ENCODE data around the gene RSPO3. TPM values are rescaled to one million over a fixed set of nuclear protein-coding genes. Genes with fewer than 3 reads are reported as not detected.

Gene RSPO3
- polyA plus RNA-seq, 2 of the 4 experiments (the other 2 are of a cell fraction) = 32.4 to 128 TPM

- H3K4me2 ChIP-seq = no peak overlapping the region
- FAIRE-seq = no peak
Observed at GRCh38 chr6:127162836-127163235, 44.4 kb downstream of the RSPO3 start.

GRCh38 chr6:127164036-127164435 lies 45.6 kb downstream of the RSPO3 start:
- WGBS (ENCODE audit: missing lambda C conversion rate) = 86% methylated on average over 3 of the region's 3 CpGs
- H3K4me3 ChIP-seq = no peak overlapping the region

More at GRCh38 chr6:127162836-127163235, 44.4 kb downstream of the RSPO3 start:
- Histone ChIP-seq H3K27ac (no peak overlapping the region), H3K9me3 (no peaks in the 10 kb centered on the region), H3K4me3 (no peak overlapping the region), H3K4me1 (peaks cover 4% of the 10 kb centered on the region; the same call in 2 of the 3 replicates)
- no peak for DNase-seq (ENCODE audit: low read depth in 1 of 2, low spot score in 1 of 2)
- WGBS (ENCODE audit: missing lambda C conversion rate) = 82% methylated on average over 3 of the region's 3 CpGs
- no peak for ATAC-seq
- ChIA-PET CTCF (interaction anchor here (1.2 kb wide), 1 partner anchor 42 kb away, joined by 3 read pairs; no protein-coding TSS in a partner anchor), POLR2A (no interaction called here)
- TF ChIP-seq EHF (CRISPR knock-in tag; IDR thresholded peaks at IDR 0.05) (no peak), USF2 (IDR thresholded peaks at IDR 0.05) (no peak), SREBF2 (IDR thresholded peaks at IDR 0.05) (no peak), JUN (IDR thresholded peaks at IDR 0.05) (no peak), TP53 (CRISPR knock-in tag; IDR thresholded peaks at IDR 0.05) (no peak), HES2 (IDR thresholded peaks at IDR 0.05) (no peak), ZSCAN20 (CRISPR knock-in tag; IDR thresholded peaks at IDR 0.05) (no peak), MAX (IDR thresholded peaks at IDR 0.05) (no peak), E2F6 (IDR thresholded peaks at IDR 0.05; ENCODE audit: borderline replicate concordance, low read depth) (no peak), RNF2 (IDR thresholded peaks at IDR 0.05; ENCODE audit: borderline replicate concordance, low read depth) (no peak), BCL3 (IDR thresholded peaks at IDR 0.05) (no peak), CBX2 (IDR thresholded peaks at IDR 0.05; ENCODE audit: borderline replicate concordance, low read depth) (no peak), HOXB5 (CRISPR knock-in tag; IDR thresholded peaks at IDR 0.05) (no peak), ATOH8 (CRISPR knock-in tag; IDR thresholded peaks at IDR 0.05; ENCODE audit: low read depth) (no peak), CEBPB (IDR thresholded peaks at IDR 0.05) (no peak), RAD21 (conservative IDR thresholded peaks at IDR 0.05 in 1 of 2, IDR thresholded peaks at IDR 0.05 in 1 of 2) (no peak), POLR2AphosphoS2 (conservative IDR thresholded peaks at IDR 0.05; ENCODE audit: low read length) (no peak)

More at GRCh38 chr6:127164036-127164435, 45.6 kb downstream of the RSPO3 start:
- FAIRE-seq (no peak), DNase-seq (ENCODE audit: low read depth in 1 of 2, low spot score in 1 of 2) (no peak), ATAC-seq (no peak)
- Histone ChIP-seq H3K9me3 (no peaks in the 10 kb centered on the region), H3K4me2 (no peak overlapping the region), H3K27ac (no peak overlapping the region), H3K4me1 (peaks cover 4% of the 10 kb centered on the region; the same call in 2 of the 3 replicates)
- POLR2A ChIA-PET = no interaction called here
- TF ChIP-seq RARB (CRISPR knock-in tag; IDR thresholded peaks at IDR 0.05) = no peak
- TF ChIP-seq MAX (IDR thresholded peaks at IDR 0.05) = no peak
- no peak for TF ChIP-seq E2F6 (IDR thresholded peaks at IDR 0.05; ENCODE audit: borderline replicate concordance, low read depth)
- no peak for TF ChIP-seq NR3C1 (IDR thresholded peaks at IDR 0.05)
- TF ChIP-seq JUN (IDR thresholded peaks at IDR 0.05) = no peak
- no peak for TF ChIP-seq HMGXB4 (CRISPR knock-in tag; IDR thresholded peaks at IDR 0.05; ENCODE audit: borderline replicate concordance)
- TF ChIP-seq EHMT2 (IDR thresholded peaks at IDR 0.05; ENCODE audit: low read depth) = no peak
- no peak for TF ChIP-seq CEBPB (IDR thresholded peaks at IDR 0.05)
- no peak for TF ChIP-seq CHD2 (IDR thresholded peaks at IDR 0.05; ENCODE audit: low read length, partially characterized antibody)
- no peak for TF ChIP-seq HOXB13 (CRISPR knock-in tag; IDR thresholded peaks at IDR 0.05; ENCODE audit: low read depth)
- TF ChIP-seq FOSB (CRISPR knock-in tag; IDR thresholded peaks at IDR 0.05) = no peak
- no peak for TF ChIP-seq CHD4 (IDR thresholded peaks at IDR 0.05; ENCODE audit: borderline replicate concordance)
- TF ChIP-seq CBX8 (IDR thresholded peaks at IDR 0.05) = no peak
- TF ChIP-seq SMC3 (IDR thresholded peaks at IDR 0.05) = no peak
- CTCF ChIA-PET = no interaction called here
